HuH-7.5 (cell line): ENCODE measurements around the gene SPPL3.
"Not testable (repeated sequence)": the region's sequence is repeated elsewhere in the genome, so short reads cannot be mapped to it uniquely, and the experiment has no call there.

Source experiments
- DNase-seq: peaks from one replicate; pipeline ENCODE4 v3.0.0; 2011; ENCODE audit warnings: low spot score

Gene SPPL3, protein sequence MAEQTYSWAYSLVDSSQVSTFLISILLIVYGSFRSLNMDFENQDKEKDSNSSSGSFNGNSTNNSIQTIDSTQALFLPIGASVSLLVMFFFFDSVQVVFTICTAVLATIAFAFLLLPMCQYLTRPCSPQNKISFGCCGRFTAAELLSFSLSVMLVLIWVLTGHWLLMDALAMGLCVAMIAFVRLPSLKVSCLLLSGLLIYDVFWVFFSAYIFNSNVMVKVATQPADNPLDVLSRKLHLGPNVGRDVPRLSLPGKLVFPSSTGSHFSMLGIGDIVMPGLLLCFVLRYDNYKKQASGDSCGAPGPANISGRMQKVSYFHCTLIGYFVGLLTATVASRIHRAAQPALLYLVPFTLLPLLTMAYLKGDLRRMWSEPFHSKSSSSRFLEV

DNA sequence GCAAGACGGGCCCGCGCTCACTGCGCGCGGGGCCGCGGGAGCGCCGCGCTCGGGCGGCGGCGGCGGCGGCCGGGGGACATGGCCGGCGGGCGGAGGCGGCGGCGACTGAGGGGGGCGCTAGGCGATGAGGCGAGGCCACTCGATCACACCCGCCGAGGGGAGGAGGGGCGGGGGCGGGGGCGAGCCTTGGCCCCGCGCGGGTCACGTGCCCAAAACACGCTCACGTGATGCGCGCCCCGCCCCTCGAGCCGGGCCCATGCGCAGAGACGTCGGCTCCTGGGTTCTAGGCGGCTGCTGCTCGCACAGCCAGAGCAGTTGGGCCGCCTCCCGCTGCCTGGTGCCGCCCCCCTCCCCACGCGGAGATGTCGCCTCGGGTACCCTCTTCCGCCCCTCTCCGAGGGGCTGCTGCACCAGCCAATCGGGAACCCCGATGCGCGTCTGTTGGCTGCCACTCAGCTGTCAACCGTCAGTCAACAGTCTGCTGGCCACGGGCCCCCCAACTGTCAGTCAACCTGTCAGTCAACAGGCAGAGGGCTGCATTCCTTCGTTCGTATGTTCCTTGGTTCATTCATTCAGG is at the start of gene SPPL3:
Gene SPPL3, minus strand, starts transcription at position 162 of the 577 bp plus-strand sequence. CDS start 491 bp downstream, outside the sequence.
- peak; percentile 86 for DNase-seq

DNA sequence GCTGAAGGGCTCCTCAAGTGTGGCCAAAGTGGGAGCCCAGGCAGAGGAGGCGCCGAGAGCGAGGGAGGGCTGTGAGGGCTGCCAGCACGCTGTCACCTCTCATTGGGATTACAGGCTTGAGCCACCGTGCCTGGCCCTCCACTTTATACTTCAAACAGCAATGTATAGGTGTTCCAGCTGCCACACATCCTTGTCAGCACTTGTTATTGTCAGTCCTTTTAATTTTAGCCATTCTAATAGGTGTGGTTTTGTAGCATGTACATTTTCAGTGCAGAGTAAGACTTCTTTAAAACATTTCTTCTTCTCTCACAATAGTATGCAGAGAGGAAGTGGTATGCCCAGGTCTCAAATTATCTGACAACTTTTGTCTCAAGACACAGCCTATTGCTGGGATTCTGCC is 46.6 kb upstream of the SPPL3 start:
- DNase-seq: no peak

DNA sequence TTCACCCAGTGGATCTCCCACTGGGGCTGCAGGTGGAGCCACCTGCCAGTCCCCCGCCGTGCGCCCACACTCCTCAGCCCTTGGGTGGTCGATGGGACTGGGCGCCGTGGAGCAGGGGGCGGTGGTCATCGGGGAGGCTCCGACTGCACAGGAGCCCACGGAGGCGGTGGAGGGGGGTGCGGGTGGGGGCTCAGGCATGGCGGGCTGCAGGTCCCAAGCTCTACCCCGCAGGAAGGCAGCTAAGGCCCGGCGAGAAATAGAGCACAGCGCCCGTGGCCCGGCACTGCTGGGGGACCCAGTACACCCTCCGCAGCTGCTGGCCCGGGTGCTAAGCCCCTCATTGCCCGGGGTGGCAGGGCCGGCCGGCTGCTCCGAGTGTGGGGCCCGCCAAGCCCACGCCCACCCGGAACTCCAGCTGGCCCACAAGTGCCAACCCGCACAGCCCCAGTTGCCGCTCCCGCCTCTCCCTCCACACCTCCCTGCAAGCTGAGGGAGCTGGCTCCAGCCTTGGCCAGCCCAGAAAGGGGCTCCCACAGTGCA is 46.2 kb upstream of the SPPL3 start:
- DNase-seq: not testable (repeated sequence)

DNA sequence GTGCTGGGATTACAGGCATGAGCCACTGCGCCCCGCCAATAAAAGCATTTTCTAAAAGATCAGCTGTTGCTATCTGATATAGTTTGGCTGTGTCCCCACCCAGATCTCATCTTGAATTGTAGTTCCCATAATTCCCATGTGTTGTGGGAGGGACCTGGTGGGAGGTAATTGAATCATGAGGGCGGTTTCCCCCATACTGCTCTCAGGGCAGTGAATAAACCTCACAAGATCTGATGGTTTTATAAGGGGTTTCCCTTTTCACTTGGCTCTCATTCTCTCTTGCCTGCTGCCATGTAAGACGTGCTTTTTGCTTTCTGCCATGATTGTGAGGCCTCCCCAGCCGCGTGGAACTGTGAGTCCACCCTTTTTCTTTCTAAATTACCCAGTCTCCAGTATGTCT is 41.4 kb upstream of the SPPL3 start:
- not testable (repeated sequence) for DNase-seq

DNA sequence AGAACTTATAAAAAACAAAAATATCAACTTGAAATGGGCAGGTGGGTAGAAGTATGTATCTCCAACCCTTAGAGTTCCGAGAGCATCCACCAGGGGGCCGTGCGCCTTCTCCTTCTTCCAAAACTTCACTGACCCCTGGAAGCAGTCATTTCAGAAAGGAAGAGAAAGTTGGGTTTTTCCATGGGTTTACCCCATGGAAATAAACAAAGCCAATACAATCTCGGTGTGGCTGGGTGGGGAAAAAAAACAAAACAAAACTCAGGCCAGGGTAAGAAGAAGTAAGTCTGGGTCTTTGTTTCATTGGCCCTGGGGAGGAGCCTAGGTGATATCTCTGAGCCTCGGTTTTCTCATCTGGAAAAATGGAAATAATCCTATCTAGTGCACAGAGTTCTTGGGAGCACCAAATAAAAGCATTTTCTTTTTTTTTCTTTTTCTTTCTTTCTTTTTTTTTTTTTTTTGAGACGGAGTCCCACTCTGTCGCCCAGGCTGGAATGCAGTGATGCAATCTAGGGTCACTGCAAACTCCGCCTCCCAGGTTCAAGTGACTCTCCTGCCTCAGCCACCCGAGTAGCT is 40.6 kb upstream of the SPPL3 start:
- DNase-seq: peak; percentile 61

DNA sequence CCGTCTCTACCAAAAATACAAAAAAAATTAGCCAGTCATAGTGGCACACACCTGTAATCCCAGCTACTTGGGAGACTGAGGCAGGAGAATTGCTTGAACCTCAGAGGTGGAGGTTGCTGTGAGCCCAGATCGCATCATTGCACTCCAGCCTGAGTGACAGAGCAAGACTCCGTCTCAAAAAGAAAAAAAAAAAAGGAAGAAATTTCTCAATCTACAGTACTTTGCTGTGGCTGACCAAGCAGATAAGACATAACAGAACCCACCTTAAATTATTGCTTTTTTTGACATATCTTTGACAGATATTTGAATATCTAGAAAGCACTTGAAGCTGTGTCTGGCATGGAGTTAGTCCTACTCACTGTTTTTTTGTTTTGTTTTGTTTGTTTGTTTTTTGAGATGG is 39.3 kb upstream of the SPPL3 start:
- no peak for DNase-seq

DNA sequence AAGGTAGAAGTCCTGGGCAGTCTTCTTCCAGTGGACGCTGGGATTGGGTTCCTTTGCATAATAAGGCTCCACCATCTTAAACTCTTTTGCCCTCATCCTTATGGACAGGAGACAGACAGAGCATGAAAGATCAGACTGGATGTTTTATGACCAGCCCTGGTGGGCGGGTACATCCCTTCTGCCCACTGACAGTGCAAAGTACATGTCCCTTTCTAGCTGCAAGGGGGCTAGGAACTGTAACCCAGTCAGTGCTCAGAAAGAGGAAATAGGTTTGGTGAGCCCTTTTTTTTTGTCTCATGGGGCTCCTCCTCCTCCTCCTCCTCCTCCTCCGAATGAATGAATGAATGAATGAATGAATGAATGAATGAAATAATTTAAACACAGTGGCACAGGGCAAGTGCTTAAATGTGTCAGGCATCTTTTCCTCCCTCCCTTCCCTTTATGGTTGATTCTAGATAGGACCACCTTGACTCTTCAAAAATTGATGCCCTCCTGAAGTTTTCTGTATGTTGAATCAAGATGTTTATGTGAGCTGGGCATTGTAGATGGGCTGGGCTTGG is 37.8 kb upstream of the SPPL3 start:
- no peak for DNase-seq

DNA sequence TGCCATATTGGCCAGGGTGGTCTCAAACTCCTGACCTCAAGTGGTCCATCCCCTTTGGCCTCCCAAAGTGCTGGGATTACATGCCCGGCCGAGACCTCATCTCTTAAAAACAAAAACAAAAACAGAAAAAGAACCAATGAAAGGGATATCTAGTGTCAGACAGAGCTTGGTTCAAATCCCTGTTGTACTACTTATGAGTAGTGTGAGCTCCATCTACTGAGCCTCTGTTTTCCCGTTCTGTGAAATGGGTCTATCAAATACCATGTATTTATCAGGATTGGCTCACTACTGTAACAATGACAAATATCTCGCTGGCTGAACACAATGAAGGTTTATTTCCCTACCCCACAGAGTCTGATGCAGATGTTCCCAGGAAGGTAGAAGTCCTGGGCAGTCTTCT is 37.3 kb upstream of the SPPL3 start:
- DNase-seq: no peak

DNA sequence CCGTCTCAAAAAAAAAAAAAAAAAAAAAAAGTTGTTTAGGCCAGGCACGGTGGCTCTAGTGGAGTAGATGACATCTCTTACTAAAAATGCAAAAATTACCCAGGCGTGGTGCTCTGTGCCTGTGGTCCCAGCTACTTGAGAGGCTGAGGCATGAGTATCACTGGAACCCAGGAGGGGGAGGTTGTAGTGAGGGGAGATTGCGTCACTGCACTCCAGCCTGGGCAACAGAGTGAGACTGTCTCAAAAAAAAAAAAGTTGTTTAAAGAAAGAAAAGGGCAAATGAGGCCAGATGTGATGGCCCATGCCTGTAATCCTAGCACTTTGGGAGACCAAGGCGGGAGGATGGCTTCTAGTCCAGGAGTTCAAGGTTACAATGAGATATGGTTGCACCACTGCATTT is 36.6 kb upstream of the SPPL3 start:
- DNase-seq: no peak

DNA sequence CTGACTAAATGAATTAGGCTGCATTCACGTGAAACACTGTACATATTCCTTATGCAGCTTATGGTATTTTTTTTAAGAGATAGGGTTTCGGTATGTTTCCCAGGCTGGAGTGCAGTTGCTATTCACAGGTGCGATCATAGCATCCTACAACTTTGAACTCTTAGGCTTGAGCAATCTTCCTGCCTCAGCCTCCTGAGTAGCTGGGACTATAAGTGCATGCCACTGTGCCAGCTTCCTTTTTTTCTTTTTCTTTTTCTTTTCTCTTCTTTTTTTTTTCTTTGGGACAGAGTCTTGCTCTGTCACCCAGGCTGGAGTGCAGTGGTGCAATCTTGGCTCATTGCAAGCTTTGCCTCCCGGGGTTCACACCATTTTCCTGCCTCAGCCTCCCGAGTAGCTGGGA is 35.8 kb upstream of the SPPL3 start:
- DNase-seq: no peak

DNA sequence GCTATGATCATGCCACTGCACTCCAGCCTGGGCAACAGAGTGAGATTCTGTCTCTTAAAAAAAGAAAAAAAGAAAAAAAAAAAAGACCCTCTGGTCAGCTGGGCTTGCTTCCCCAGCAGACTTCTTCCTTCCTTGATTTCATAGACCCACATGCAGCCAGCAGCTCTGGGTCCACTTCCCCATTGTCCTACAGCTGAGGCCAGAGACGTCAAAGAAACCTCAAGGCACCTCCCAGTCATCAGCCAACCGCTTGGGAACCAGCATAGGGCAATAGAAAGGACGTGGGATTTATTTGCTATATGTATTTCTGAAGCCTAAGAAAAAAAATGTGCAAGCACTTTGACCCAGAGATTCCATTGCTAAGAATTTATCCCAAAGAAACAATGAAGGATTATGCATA is 35.4 kb upstream of the SPPL3 start:
- no peak for DNase-seq

DNA sequence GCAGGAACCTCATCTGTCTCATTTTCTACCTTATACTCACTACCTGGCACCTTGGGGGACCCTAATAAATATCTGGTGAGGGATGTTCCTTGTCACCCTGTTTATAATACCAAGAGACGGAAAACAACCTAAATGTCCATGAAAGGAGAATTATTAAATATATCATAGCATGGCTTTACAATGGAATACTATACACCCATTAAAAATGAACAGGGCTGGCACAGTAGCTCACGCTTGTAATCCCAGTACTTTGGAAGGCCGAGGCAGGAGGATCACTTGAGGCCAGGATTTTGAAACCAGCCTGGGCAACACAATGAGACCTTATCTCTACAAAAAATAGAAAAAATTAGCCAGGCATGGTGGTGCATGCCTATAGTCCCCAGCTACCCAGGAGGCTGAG is 34.3 kb upstream of the SPPL3 start:
- no peak for DNase-seq

DNA sequence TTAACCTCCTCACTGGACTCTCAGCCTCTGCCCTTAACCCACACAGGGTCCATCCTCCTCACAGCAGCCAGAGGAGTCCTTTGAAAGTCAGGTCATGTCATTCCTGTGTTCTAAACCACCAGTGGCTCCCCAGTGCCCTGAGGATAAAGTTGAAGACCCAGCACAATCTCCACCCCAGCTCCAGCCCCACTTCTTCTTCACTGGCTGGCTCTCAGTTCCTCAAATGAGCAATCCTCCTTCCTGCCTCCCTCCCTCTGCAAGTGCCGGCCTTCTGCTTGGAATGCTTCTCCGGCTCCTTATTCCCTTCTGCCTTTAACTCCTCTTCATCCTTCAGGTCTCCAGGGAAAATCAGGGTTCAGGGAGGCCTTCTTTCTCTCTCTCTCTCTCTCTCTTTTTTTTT is 32.0 kb upstream of the SPPL3 start:
- DNase-seq: no peak

DNA sequence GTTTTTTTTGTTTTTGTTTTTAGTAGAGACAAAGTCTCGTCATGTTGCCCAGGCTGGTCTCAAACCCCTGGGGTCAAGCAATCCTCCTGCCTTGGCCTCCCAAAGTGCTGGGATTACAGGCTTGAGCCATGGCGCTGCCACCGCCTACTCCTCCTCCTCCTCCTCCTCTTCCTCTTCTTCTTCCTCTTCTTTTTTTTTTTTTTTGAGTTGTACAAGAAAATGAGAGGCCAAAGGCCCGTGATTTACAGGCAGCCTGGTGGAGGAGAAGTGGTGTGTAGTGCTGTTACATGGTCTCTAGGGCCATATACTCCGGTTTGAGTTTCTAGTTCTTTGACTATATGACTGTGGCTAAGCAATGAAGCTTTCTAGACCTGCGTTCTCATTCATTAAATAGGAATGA is 29.6 kb upstream of the SPPL3 start:
- DNase-seq: no peak

DNA sequence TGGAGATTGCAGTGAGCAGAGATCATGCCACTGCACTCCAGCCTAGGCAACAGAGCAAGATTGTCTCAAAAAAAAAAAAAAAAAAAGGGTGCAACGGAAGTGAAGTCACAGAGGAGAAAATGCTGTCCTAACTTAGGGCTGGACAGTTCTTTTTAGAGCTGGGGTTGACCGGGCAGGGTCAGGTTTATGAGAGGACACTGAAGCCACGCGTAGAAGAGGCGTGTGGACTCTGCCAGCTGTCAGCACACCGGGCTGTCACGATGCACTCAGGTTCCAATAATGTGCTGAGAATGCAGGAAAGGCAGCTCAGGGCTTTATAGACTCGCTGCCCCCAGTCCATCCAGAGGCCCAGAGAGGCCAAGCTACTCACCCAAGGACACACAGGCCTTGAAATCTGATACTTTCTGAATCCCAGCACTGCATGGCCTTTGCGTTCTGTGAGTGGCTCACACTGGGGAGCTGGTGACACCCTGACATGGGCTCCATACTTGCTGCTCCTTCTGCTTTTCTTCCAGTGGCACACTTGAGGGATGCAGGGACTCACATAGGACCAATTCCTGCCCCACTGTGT is 28.9 kb upstream of the SPPL3 start:
- DNase-seq: no peak

DNA sequence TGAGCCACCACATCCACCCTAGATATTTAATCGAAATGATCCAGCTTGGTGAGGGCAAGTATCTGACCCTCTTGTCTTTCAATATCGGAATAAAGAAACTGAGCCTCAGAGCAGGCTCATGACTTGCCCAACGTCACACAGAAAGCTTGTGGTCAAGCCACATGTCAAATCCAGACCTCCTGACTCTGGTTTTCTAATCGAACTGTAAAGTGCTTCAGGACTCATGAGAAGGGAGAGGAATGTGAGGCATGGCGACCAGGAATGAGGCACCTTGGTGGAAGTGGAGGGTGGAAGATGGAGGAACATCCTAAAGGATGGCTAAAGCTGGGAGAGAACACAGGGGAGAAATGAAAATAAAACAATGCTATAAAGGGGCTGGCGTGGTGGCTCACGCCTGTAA is 27.9 kb upstream of the SPPL3 start:
- no peak for DNase-seq

DNA sequence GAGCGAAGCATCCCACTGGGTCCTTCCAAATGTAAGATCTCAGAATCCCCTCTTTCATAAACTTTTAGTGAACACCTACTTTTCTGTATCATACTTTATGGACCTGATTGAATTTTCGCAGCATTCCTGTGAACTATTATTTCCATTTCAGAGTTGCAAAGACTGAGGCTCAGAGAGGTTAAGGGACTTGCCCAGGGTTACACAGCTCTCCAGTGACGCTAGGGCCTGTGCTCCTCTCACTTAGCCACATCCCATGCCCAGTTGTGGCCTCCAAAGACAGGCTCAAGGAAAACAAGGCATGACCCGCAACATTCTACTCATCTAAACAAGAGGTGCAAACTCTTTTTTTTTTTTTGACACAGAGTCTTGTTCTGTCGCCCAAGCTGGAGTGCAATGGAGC is 25.9 kb upstream of the SPPL3 start:
- DNase-seq: no peak

DNA sequence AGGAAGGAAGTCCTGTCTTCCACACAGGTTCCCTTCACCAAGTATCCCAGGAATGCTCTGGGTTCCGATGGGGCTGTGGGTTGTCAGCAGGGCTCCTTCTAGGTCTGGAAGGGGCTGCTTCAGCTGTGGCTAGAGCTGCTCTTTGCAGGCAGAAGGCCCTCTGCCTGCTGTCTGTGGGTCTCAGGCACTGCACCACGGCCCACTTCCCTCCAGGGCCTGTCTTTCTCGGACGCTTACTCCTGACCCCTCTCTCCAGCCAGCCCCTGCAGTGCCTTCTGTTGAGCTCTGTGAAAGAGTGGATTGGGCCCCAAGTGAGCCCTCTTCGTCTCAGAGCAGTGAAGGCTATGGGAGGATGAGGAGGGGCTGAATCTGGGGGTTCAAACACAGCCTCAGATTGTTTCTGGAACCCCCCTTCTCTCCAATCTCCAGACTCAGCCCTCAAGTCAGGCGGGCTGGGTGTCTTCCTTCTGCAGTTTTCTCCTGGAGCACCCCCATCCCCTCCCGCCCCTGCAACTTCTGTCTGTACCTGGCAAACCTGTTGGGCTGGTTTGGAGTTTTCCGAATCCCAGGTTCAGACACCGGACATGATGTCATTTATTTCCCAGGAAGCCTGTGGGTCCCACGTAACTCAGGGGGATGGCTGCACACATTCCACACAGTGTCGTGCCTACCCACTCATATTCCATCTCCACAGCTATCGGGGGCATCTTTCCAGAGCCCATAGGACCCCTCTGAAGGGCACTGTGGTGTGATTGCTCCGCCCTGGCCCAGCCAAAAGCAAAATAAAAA is 24.9 kb upstream of the SPPL3 start:
- DNase-seq: no peak

DNA sequence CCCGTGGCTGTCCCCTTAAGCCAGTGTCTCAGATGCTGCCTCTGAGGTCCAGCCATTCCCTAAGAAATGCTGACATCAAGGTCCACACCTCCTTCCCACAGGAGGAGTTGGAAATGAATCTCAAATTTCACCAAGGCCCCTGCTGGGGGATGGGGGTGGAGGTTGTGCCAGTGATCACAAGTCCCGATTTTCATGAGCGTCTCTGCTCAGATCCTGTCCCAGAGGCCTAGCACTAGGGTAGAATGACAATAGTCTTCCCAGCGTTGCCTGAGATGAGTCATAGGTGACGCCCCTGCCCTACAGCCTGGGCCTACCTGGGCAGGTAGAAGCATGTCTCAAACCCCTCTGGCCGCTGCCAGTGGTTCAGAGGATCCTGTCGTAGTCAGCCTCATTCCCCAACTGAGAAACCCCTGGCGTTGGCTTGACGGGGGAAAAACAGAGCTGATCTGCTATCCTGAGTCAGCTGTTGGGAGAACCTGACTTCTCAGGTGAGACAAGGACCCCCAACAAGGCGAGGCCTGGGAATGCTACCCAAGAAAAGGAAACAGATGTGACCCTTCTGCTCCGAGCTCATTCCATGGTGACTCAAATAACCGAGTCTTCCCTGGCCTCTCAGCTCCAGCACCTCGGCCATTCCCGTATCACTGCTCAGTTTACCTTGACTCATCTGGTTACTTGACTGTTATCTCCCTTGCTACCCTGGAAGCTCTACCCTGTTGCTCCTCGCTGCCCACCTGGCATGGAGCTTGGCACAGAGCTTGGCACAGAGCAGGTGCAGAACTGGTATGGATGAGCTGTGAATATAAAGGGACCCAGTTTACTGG is 21.8 kb upstream of the SPPL3 start:
- DNase-seq: no peak

DNA sequence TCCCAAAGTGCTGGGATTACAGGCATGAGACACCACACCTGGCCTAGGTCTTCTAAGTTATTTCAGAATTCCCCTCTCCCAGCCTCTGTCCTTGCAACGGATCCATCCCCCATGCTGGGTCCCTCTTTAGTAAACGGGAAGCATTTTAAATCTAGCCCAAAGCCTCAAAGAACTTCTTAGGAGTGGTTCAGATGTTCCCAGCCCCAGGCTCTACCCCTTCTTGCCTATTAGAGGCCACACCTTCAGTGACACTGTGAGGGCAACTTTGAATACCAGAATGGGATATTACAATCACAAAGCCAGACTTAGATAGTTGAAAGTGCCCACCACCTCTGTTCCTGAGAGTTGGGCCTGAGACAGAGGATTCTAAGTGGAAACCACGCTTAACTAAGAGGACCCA is 18.1 kb upstream of the SPPL3 start:
- DNase-seq: no peak

DNA sequence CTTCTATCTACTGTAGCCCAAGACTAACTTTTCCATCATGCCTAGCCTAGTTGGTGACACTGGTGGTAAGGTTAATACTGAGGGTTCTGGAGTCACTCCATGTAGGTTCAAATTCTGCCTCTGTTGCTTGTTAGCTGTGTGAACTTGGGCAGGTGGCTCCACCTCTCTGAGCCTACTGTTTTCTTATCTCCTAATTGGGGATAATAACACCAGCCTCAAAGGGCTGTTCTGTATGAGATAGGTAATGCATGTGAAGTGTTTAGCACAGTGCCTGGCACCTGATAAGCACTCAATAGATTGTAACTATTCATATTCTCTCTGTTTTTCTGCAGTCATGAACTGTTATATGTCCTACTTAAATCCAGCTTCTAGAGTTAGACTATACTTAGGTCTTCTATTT is 17.5 kb upstream of the SPPL3 start:
- DNase-seq: no peak
